Panc1 (cell line): ENCODE data around the gene CFLAR. TPM values are rescaled to one million over a fixed set of nuclear protein-coding genes. Genes with fewer than 3 reads are reported as not detected.
"Not testable (repeated sequence)": the region's sequence is repeated elsewhere in the genome, so short reads cannot be mapped to it uniquely, and the experiment has no call there.

ENCODE experiments used
- ATAC-seq: fragments of 200-7000 bp; cut with Tn5 transposase; 2 replicates; pipeline ENCODE4 v1.9.1; 2020; ENCODE audit warnings: mild to moderate bottlenecking, moderate library complexity
- BruUV-seq: library from RNA; stranded (reverse); fragments of 400-500 nt; replicated peaks from 2 replicates; lab custom pipeline; 2021; lab: Mats Ljungman, UMichigan
- CTCF ChIA-PET: fragments of 300-600 bp; sonication (Branson Sonifier 250); formaldehyde crosslinking; loops from one replicate; lab custom pipeline; 2022; ENCODE audit warnings: antibody characterized with exemption; lab: Charles Lee
- POLR2A ChIA-PET: fragments of 300-600 bp; sonication (Branson Sonifier 250); formaldehyde crosslinking; loops from one replicate; lab custom pipeline; 2022; ENCODE audit warnings: antibody characterized with exemption; lab: Charles Lee
- DNase-seq: peaks from one replicate; pipeline ENCODE4 v3.0.0-alpha.2; 2010; ENCODE audit warnings: low read depth, low spot score
- H3K27ac ChIP-seq: 2 replicates; pipeline ENCODE4 v1.5.1; 2011; ENCODE audit warnings: mild to moderate bottlenecking, low read length, inconsistent platforms
- H3K27me3 ChIP-seq: fragments of 200-500 bp; sonication (Bioruptor generic); 2 replicates; pipeline ENCODE4 v1.6.0; 2014; ENCODE audit warnings: low read length, inconsistent platforms; ENCODE audit not compliant: control insufficient read depth, insufficient read depth
- H3K36me3 ChIP-seq: fragments of 200-500 bp; sonication (Bioruptor generic); 2 replicates; pipeline ENCODE4 v1.5.1; 2014; ENCODE audit warnings: inconsistent platforms, mild to moderate bottlenecking, low read length, moderate library complexity; ENCODE audit not compliant: control insufficient read depth, insufficient read depth
- H3K4me1 ChIP-seq: 2 replicates; pipeline ENCODE4 v1.5.1; 2011; ENCODE audit warnings: inconsistent platforms, mild to moderate bottlenecking, low read length, moderate library complexity; ENCODE audit not compliant: control insufficient read depth, insufficient read depth
- H3K4me3 ChIP-seq, 2 experiments: 2 replicates each; pipeline ENCODE4 v1.5.1; 2011 to 2012; ENCODE audit warnings: low read depth in 2 of 2, low read length in 2 of 2, mild to moderate bottlenecking in 2 of 2, inconsistent platforms in 1 of 2, moderate library complexity in 1 of 2
- H3K9me3 ChIP-seq: fragments of 200-500 bp; sonication (Bioruptor generic); 2 replicates; pipeline ENCODE4 v1.5.1; 2014; ENCODE audit warnings: low read depth, mild to moderate bottlenecking, inconsistent platforms, low read length, moderate library complexity; ENCODE audit not compliant: control insufficient read depth, insufficient read depth
- CTCF ChIP-seq: fragments of 450-650 bp; IDR thresholded peaks from 2 replicates; pipeline ENCODE4 v1.5.1; 2017; ENCODE audit warnings: mild to moderate bottlenecking
- POLR2AphosphoS5 ChIP-seq: IDR thresholded peaks from 2 replicates; pipeline ENCODE4 v1.6.1; 2012; ENCODE audit warnings: mild to moderate bottlenecking, low read depth, low read length, moderate library complexity
- REST ChIP-seq, 2 experiments: IDR thresholded peaks; 2 replicates each; pipeline ENCODE4 v1.6.1; 2011 to 2012; ENCODE audit warnings: low read depth in 2 of 2, control low read depth in 1 of 2, low read length in 1 of 2, mild to moderate bottlenecking in 1 of 2, moderate library complexity in 1 of 2; ENCODE audit not compliant: insufficient read depth in 1 of 2
- SIN3A ChIP-seq: IDR thresholded peaks from 2 replicates; pipeline ENCODE4 v1.6.1; 2012; ENCODE audit warnings: low read depth, mild to moderate bottlenecking, low read length, moderate library complexity, borderline replicate concordance; ENCODE audit not compliant: insufficient read depth
- TCF7L2 ChIP-seq: IDR thresholded peaks from 2 replicates; pipeline ENCODE4 v1.6.1; 2011; ENCODE audit warnings: mild to moderate bottlenecking, low read depth, low read length, inconsistent platforms
- in situ Hi-C: cut with HindIII; loops from 2 replicates; pipeline ENCODE4 v1.10.0; 2016; ENCODE audit warnings: low sequenced_read_pairs, low pct_unique_long_range_greater_than_20kb
- intact Hi-C: fragments of 100-400 bp; cut with micrococcal nuclease; formaldehyde crosslinking; loops from one replicate; pipeline ENCODE4 v1.10.0; 2022; ENCODE audit not compliant: unreplicated experiment
- total RNA-seq: library from RNA; stranded (reverse); gene quantifications from one replicate; pipeline ENCODE4 v1.2.1, GENCODE V29; 2021; ENCODE audit not compliant: unreplicated experiment

The CFLAR gene
- total RNA-seq, 1 experiment from 2014 or later: 46.3 TPM

- H3K27me3 ChIP-seq, intact Hi-C loops, H3K4me1 ChIP-seq, H3K36me3 ChIP-seq, ATAC-seq, in situ Hi-C loops, H3K4me3 ChIP-seq, H3K9me3 ChIP-seq, DNase-seq, H3K27ac ChIP-seq, CTCF ChIA-PET, BruUV-seq: not testable (repeated sequence)
- POLR2A ChIA-PET: interaction anchor here (0.7 kb wide), 1 partner anchor 24 kb away, joined by 4 read pairs; no protein-coding TSS in a partner anchor
These were observed 33.8 kb downstream of the CFLAR start for GRCh38 chr2:201149821-201150165.

DNA sequence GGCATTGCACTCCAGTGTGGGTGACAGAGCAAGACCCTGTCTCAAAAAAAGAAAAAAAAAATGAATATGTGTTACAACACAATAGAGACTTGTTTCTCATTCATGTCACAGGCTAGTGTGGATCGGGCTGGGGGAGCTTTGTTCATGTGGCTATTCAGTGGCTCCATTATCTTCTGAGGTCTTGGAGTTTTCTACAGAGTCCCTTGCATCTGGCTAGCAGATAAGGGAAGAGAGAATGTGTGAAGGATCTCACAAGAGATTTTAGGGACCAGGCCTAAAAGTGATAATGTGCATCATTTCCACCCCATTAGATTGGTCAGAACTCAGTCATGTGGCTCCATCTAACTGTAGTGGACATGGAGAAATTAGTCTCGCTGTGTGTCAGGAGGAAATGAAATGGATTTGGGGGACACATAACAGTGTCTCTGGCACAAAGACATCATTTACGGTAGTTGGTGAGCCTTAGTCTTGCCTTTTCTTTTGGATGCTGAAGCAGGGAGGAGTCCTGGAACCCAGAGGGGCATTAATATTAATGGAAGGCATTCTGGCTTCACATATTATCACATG lies 34.6 kb downstream of the CFLAR start:
- in situ Hi-C loops: no loop called here
- intact Hi-C loops: no loop called here
- Histone ChIP-seq H3K4me1 (peaks cover 9% of the 10 kb centered on the region), H3K27me3 (no peaks in the 10 kb centered on the region), H3K27ac (0 out of 2 replicates have a peak overlapping the region, but pooled peaks have one; percentile 10), H3K4me3 (no peak overlapping the region), H3K9me3 (no peaks in the 10 kb centered on the region), H3K36me3 (no peaks in the 10 kb centered on the region)
- no peak for ATAC-seq
- TF ChIP-seq TCF7L2 (no peak), CTCF (no peak), POLR2AphosphoS5 (no peak), REST (IDR thresholded peaks at IDR 0.05; ENCODE audit: insufficient read depth in 1 of 2, low read depth in 2 of 2, low read length in 1 of 2) (no peak), SIN3A (no peak)
- no TSS peak for BruUV-seq
- no peak for DNase-seq
- ChIA-PET POLR2A (no interaction called here), CTCF (no interaction called here)

- Histone ChIP-seq H3K36me3 (no peaks in the 10 kb centered on the region), H3K4me1 (peaks cover 9% of the 10 kb centered on the region), H3K27ac (no peak overlapping the region), H3K4me3 (no peak overlapping the region), H3K27me3 (no peaks in the 10 kb centered on the region), H3K9me3 (no peaks in the 10 kb centered on the region)
- DNase-seq: peak; percentile 74
- BruUV-seq: no TSS peak
- TF ChIP-seq REST (IDR thresholded peaks at IDR 0.05; ENCODE audit: insufficient read depth in 1 of 2, low read depth in 2 of 2, low read length in 1 of 2) (no peak), SIN3A (no peak)
- POLR2A ChIA-PET: no interaction called here
- in situ Hi-C loops: no loop called here
- peak; percentile 52; the same call in 1 of the 2 replicates for ATAC-seq
- intact Hi-C loops: no loop called here
- CTCF ChIA-PET: no interaction called here
These were observed 35.4 kb downstream of the CFLAR start for GRCh38 chr2:201151127-201151981.
